B cell (primary cell): ENCODE results near the gene EHBP1. TPM values are rescaled to one million over a fixed set of nuclear protein-coding genes. Genes with fewer than 3 reads are reported as not detected.

Source experiments
- ATAC-seq: fragments of 200-7000 bp; cut with Tn5 transposase; one replicate; pipeline ENCODE4 v1.10.0; 2021; ENCODE audit warnings: low read depth, mild to moderate bottlenecking, moderate number of reproducible peaks, moderate library complexity
- CTCF ChIA-PET: fragments of 350-600 bp; sonication (Branson Sonifier 250); formaldehyde crosslinking; loops from one replicate; lab custom pipeline; 2021; ENCODE audit warnings: antibody characterized with exemption, inconsistent platforms; lab: Charles Lee
- POLR2A ChIA-PET: fragments of 350-600 bp; sonication (Branson Sonifier 250); formaldehyde crosslinking; loops from one replicate; lab custom pipeline; 2021; ENCODE audit warnings: antibody characterized with exemption; lab: Charles Lee
- DNase-seq: peaks from one replicate; pipeline ENCODE4 v3.0.0; 2013
- H2AFZ ChIP-seq: 2 replicates; pipeline ENCODE4 v1.6.1; 2012; ENCODE audit warnings: mild to moderate bottlenecking, low read depth, low read length; ENCODE audit not compliant: insufficient read depth, poor library complexity, severe bottlenecking
- H3K27ac ChIP-seq, 2 donors: 1 replicate in 1 of 2; 2 replicates in 1 of 2; pipeline ENCODE4 v1.5.1; 2012 to 2013; ENCODE audit warnings: low read length in 2 of 2, mild to moderate bottlenecking in 2 of 2, moderate library complexity in 1 of 2
- H3K27me3 ChIP-seq, 4 experiments: fragments of 200-600 bp in 1 of 4; sonication (generic) in 1 of 4; replicated peaks in 1 of 4; 1 replicate in 2 of 4; 2 replicates in 2 of 4; pipeline versions ENCODE4 v1.6.1 to v1.7.0; 2013 to 2016; ENCODE audit warnings: low read length in 3 of 4, mild to moderate bottlenecking in 2 of 4, mixed read lengths in 1 of 4, moderate library complexity in 1 of 4; ENCODE audit not compliant: insufficient read depth in 4 of 4, control insufficient read depth in 3 of 4; ENCODE audit errors: control extremely low read depth in 1 of 4
- H3K36me3 ChIP-seq, 2 experiments: replicated peaks in 1 of 2; 1 replicate in 1 of 2; 2 replicates in 1 of 2; pipeline versions ENCODE4 v1.6.1 to v1.7.1; 2013; ENCODE audit warnings: low read length in 1 of 2; ENCODE audit not compliant: insufficient read depth in 2 of 2, control insufficient read depth in 1 of 2; ENCODE audit errors: control extremely low read depth in 1 of 2, extremely low read depth in 1 of 2
- H3K4me1 ChIP-seq, 2 donors: fragments of 200-600 bp in 1 of 2; sonication (generic) in 1 of 2; 1 replicate in 1 of 2; 2 replicates in 1 of 2; pipeline versions ENCODE4 v1.5.1 to v1.6.1; 2013 to 2017; ENCODE audit warnings: low read length in 2 of 2; ENCODE audit not compliant: control insufficient read depth in 2 of 2, insufficient read depth in 2 of 2
- H3K4me2 ChIP-seq: replicated peaks from 2 replicates; pipeline ENCODE3; 2012; ENCODE audit warnings: mild to moderate bottlenecking, low read depth, low read length; ENCODE audit not compliant: poor library complexity, severe bottlenecking
- H3K4me3 ChIP-seq, 5 experiments: fragments of 200-600 bp in 1 of 5; sonication (generic) in 1 of 5; 1 replicate in 3 of 5; 2 replicates in 2 of 5; pipeline versions ENCODE4 v1.5.1 to v1.7.0; 2011 to 2016; ENCODE audit warnings: low read length in 4 of 5, mild to moderate bottlenecking in 4 of 5, low read depth in 2 of 5, control low read depth in 1 of 5, moderate library complexity in 1 of 5; ENCODE audit not compliant: insufficient read depth in 1 of 5; ENCODE audit errors: control extremely low read depth in 1 of 5, extremely low read depth in 1 of 5
- H3K79me2 ChIP-seq: fragments of 200-600 bp; sonication (generic); one replicate; pipeline ENCODE4 v1.6.0; 2016; ENCODE audit warnings: low read length; ENCODE audit not compliant: control insufficient read depth, insufficient read depth
- H3K9ac ChIP-seq: fragments of 200-600 bp; sonication (generic); 2 replicates; pipeline ENCODE4 v1.6.1; 2017; ENCODE audit warnings: mild to moderate bottlenecking, low read length, moderate library complexity
- H3K9me3 ChIP-seq, 3 donors: one replicate each; pipeline versions ENCODE4 v1.6.1 to v1.7.1; 2013; ENCODE audit warnings: low read length in 2 of 3; ENCODE audit not compliant: control insufficient read depth in 2 of 3, insufficient read depth in 1 of 3; ENCODE audit errors: control extremely low read depth in 1 of 3
- H4K20me1 ChIP-seq: 2 replicates; pipeline ENCODE4 v1.6.0; 2012; ENCODE audit warnings: mild to moderate bottlenecking, low read length; ENCODE audit not compliant: insufficient read depth, control insufficient read depth, poor library complexity, severe bottlenecking
- H3K27ac Mint-ChIP-seq: one replicate; pipeline ENCODE4 v1.8.0; 2021; ENCODE audit warnings: mixed read lengths
- H3K27me3 Mint-ChIP-seq: one replicate; pipeline ENCODE4 v1.8.0; 2021; ENCODE audit warnings: mixed read lengths
- H3K4me1 Mint-ChIP-seq: one replicate; pipeline ENCODE4 v1.8.0; 2021; ENCODE audit warnings: mixed read lengths
- H3K4me3 Mint-ChIP-seq: one replicate; pipeline ENCODE4 v1.8.0; 2021; ENCODE audit warnings: mixed read lengths
- H3K9me3 Mint-ChIP-seq: one replicate; pipeline ENCODE4 v1.8.0; 2022; ENCODE audit warnings: mixed read lengths; ENCODE audit not compliant: insufficient read depth
- CTCF ChIP-seq: fragments of 200-600 bp; IDR thresholded peaks from one replicate; pipeline ENCODE4 v1.8.0; 2022; ENCODE audit warnings: antibody characterized with exemption, mild to moderate bottlenecking
- EZH2 ChIP-seq: IDR thresholded peaks from 2 replicates; pipeline ENCODE4 v1.6.1; 2012; ENCODE audit warnings: borderline replicate concordance, low read depth, mild to moderate bottlenecking, moderate library complexity, low read length; ENCODE audit not compliant: insufficient read depth, poor library complexity, severe bottlenecking
- WGBS: methylation state at CpG from one replicate; pipeline ENCODE4 v1.1.5; 2013; ENCODE audit warnings: missing lambda C conversion rate; ENCODE audit not compliant: insufficient coverage; 5-methylcytosine and 5-hydroxymethylcytosine counted together
- intact Hi-C: fragments of 100-400 bp; cut with micrococcal nuclease; formaldehyde crosslinking; loops from one replicate; pipeline ENCODE4 v1.10.0; 2022
- polyA plus RNA-seq: library from polyadenylated mRNA; depleted of rRNA; stranded (reverse); fragments of >200 nt; gene quantifications from 2 replicates; pipeline ENCODE4 v1.2.3, GENCODE V29; 2012
- total RNA-seq, 2 donors: library from RNA; stranded (reverse); fragments of 120-200 nt in 1 of 2; gene quantifications; 1 replicate in 1 of 2; 2 replicates in 1 of 2; pipeline versions ENCODE4 v1.2.3 to v1.2.4, GENCODE V29; 2013 to 2022

EHBP1 gene
- total and polyA plus RNA-seq, 2 donors (not counting 1 experiment from before 2014, with no cell fraction given): 8.8 to 34.7 TPM

- ATAC-seq: no peak
- DNase-seq: no peak
- 100% methylated on average over 1 of the region's 4 CpGs for WGBS
- Histone ChIP-seq H4K20me1 (no peaks in the 10 kb centered on the region), H3K9me3 (no peaks in the 10 kb centered on the region), H3K4me2 (no peak overlapping the region), H3K27me3 (no peaks in the 10 kb centered on the region), H2AFZ (no peak overlapping the region), H3K27ac (no peak overlapping the region), H3K79me2 (no peaks in the 10 kb centered on the region), H3K9ac (no peak overlapping the region), H3K4me1 (no peaks in the 10 kb centered on the region), H3K4me3 (no peak overlapping the region), H3K36me3 (peaks cover 2 to 6% of the 10 kb centered on the region in 2 experiments)
- no peak for TF ChIP-seq EZH2
- no peak for TF ChIP-seq CTCF
- ChIA-PET CTCF (no interaction called here), POLR2A (no interaction called here)
- Mint-ChIP-seq H3K9me3 (no peaks in the 10 kb centered on the region), H3K27ac (no peak overlapping the region), H3K27me3 (no peaks in the 10 kb centered on the region), H3K4me1 (no peaks in the 10 kb centered on the region), H3K4me3 (no peak overlapping the region)
- intact Hi-C loops: no loop called here
Measured at GRCh38 chr2:62994206-62994605, 288.7 kb downstream of the EHBP1 start.

GRCh38 chr2:62996534-62997186 lies 291.1 kb downstream of the EHBP1 start:
- no peak for TF ChIP-seq CTCF
- no peak for TF ChIP-seq EZH2
- no peak overlapping the region for H3K27ac Mint-ChIP-seq
- H3K9me3 ChIP-seq: no peaks in the 10 kb centered on the region
- H3K4me3 Mint-ChIP-seq: no peak overlapping the region
- no peaks in the 10 kb centered on the region for H3K4me1 ChIP-seq
- H3K79me2 ChIP-seq: no peaks in the 10 kb centered on the region
- no peaks in the 10 kb centered on the region for H3K27me3 Mint-ChIP-seq
- no peak overlapping the region for H3K9ac ChIP-seq
- DNase-seq (no peak), ATAC-seq (no peak)
- no peaks in the 10 kb centered on the region for H3K27me3 ChIP-seq
- intact Hi-C loops: no loop called here
- H3K4me1 Mint-ChIP-seq: no peaks in the 10 kb centered on the region
- H3K27ac ChIP-seq: no peak overlapping the region
- H2AFZ ChIP-seq: no peak overlapping the region
- H3K4me3 ChIP-seq: no peak overlapping the region
- no peaks in the 10 kb centered on the region for H4K20me1 ChIP-seq
- CTCF ChIA-PET: no interaction called here
- POLR2A ChIA-PET: no interaction called here
- H3K9me3 Mint-ChIP-seq: peaks cover 2% of the 10 kb centered on the region
- 97% methylated on average over 11 of the region's 12 CpGs for whole genome bisulfite sequencing
- no peak overlapping the region for H3K4me2 ChIP-seq
- peaks cover 2 to 6% of the 10 kb centered on the region in 2 experiments for H3K36me3 ChIP-seq
